Lower lobe of right lung (tissue), 2 donors: ENCODE results near the gene KHNYN. TPM values are rescaled to one million over a fixed set of nuclear protein-coding genes. Genes with fewer than 3 reads are reported as not detected.
"Not testable (repeated sequence)": the region's sequence is repeated elsewhere in the genome, so short reads cannot be mapped to it uniquely, and the experiment has no call there.

Source experiments
- ATAC-seq, 2 donors: fragments of 200-7000 bp; cut with Tn5 transposase; one replicate each; pipeline ENCODE4 v1.9.1; 2020 to 2022; ENCODE audit warnings: mild to moderate bottlenecking in 2 of 2, moderate library complexity in 2 of 2
- DNase-seq: peaks from one replicate; pipeline ENCODE4 v3.0.0-alpha.2; 2020
- H3K27ac ChIP-seq: fragments of 200-600 bp; one replicate; pipeline ENCODE4 v1.8.0; 2022
- H3K27me3 ChIP-seq: fragments of 200-600 bp; one replicate; pipeline ENCODE4 v1.8.0; 2022; ENCODE audit warnings: low read depth
- H3K36me3 ChIP-seq: fragments of 200-600 bp; one replicate; pipeline ENCODE4 v1.8.0; 2022; ENCODE audit warnings: mild to moderate bottlenecking
- H3K4me1 ChIP-seq: fragments of 200-600 bp; one replicate; pipeline ENCODE4 v1.8.0; 2022
- H3K4me3 ChIP-seq: fragments of 200-600 bp; one replicate; pipeline ENCODE4 v1.8.0; 2022; ENCODE audit warnings: mild to moderate bottlenecking
- H3K9me3 ChIP-seq: fragments of 200-600 bp; one replicate; pipeline ENCODE4 v1.8.0; 2022
- intact Hi-C: fragments of 100-400 bp; cut with DNase I; formaldehyde crosslinking; loops from one replicate; pipeline ENCODE4 v1.11.0; 2022
- total RNA-seq: library from RNA; stranded (reverse); fragmentation: NEBNext Ultra II Directional; extraction: Animal tissue kit (Norgen Biotek cat#: 25700); gene quantifications from one replicate; pipeline ENCODE4 v1.2.1, GENCODE V29; 2021
- TF ChIP-seq, protein P1 (sequence below): fragments of 200-600 bp; IDR thresholded peaks from one replicate; pipeline ENCODE4 v1.8.0; 2022; ENCODE audit warnings: antibody characterized with exemption, mild to moderate bottlenecking
- donor health status: DM: no; HTN: yes; CAD: no; lungs with severe emphysema.

KHNYN gene
- total RNA-seq, 1 donor from 2014 or later = 61.4 TPM

DNA sequence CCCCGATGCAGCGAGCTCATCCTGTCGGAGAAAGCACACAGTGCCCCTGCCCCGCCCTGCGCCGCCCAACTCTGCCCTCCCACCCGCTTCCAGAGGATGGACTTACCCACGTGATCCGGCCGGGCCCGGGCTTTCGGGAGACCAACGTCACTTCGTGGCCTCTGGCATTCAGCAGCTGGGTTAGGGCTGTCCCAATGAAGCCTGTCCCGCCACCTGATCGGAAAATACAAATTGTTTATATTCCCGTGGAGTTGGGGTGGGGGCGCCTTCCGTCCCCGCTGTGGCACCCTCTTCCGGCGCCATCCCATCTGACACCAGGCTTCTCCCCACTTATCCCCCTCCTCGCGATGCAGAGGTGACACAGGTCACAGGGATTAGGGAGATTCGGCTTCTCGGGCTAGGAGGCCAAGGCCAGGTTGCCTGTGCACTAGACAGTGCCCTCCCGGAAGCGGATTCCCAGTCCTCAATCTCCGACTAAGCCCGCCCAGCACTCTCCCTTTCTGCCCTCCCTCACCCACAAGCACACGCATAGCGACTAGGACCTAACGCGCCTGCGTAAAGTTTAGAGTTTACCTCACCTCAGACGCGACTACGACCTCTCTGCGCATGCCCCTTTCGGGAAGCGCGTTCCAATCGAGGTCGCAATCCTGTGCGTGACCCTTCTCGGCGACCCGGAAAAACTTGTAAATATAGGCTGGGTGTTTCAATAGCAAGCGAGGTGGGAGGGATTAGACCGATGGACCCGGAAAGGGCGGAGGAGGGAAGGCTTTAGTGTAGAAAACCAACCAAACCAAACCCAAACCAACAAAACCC, 12.7 kb downstream of the KHNYN start, which contains the start of gene SDR39U1:
TSS of gene SDR39U1 (minus strand) at position 537 of the 813 bp plus-strand sequence. CDS start at position 530, 7 bp downstream.
- TF ChIP-seq, protein P1, sequence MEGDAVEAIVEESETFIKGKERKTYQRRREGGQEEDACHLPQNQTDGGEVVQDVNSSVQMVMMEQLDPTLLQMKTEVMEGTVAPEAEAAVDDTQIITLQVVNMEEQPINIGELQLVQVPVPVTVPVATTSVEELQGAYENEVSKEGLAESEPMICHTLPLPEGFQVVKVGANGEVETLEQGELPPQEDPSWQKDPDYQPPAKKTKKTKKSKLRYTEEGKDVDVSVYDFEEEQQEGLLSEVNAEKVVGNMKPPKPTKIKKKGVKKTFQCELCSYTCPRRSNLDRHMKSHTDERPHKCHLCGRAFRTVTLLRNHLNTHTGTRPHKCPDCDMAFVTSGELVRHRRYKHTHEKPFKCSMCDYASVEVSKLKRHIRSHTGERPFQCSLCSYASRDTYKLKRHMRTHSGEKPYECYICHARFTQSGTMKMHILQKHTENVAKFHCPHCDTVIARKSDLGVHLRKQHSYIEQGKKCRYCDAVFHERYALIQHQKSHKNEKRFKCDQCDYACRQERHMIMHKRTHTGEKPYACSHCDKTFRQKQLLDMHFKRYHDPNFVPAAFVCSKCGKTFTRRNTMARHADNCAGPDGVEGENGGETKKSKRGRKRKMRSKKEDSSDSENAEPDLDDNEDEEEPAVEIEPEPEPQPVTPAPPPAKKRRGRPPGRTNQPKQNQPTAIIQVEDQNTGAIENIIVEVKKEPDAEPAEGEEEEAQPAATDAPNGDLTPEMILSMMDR = no peak
- DNase-seq (peak; percentile 97), ATAC-seq (peak; percentile 97 to 98)
- Histone ChIP-seq H3K4me3 (peak within 1 kb of the TSS; percentile 82), H3K4me1 (peaks cover 51% of the 10 kb centered on the region), H3K9me3 (no peaks in the 10 kb centered on the region), H3K27me3 (no peaks in the 10 kb centered on the region), H3K27ac (peak within 1 kb of the TSS; percentile 99), H3K36me3 (peaks cover 38% of the 10 kb centered on the region)
- intact Hi-C loops = no loop called here

GRCh38 chr14:24443053-24443665, 13.4 kb downstream of the KHNYN start:
- Histone ChIP-seq H3K36me3 (peaks cover 30% of the 10 kb centered on the region), H3K4me3 (peak overlapping the region; percentile 82), H3K4me1 (peaks cover 44% of the 10 kb centered on the region), H3K27me3 (no peaks in the 10 kb centered on the region), H3K9me3 (no peaks in the 10 kb centered on the region), H3K27ac (peak overlapping the region; percentile 99)
- intact Hi-C loops = no loop called here
- ATAC-seq (no peak), DNase-seq (no peak)
- TF ChIP-seq, protein P1 = no peak

DNA sequence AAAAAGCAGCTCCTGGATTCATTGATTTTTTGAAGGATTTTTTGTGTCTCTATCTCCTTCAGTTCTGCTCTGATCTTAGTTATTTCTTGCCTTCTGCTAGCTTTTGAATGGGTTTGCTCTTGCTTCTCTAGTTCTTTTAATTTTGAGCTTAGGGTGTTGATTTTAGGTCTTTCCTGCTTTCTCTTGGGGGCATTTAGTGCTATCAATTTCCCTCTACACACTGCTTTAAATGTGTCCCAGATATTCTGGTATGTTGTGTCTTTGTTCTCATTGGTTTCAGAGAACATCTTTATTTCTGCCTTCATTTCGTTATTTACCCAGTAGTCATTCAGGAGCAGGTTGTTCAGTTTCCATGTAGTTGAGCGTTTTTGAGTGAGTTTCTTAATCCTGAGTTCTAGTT, 21.1 kb downstream of the KHNYN start:
- intact Hi-C loops, H3K4me3 ChIP-seq, H3K4me1 ChIP-seq, H3K27ac ChIP-seq, H3K27me3 ChIP-seq, ATAC-seq, H3K9me3 ChIP-seq, DNase-seq, H3K36me3 ChIP-seq: not testable (repeated sequence)

- intact Hi-C loops = no loop called here
- no peak overlapping the region for H3K27ac ChIP-seq
- no peaks in the 10 kb centered on the region for H3K27me3 ChIP-seq
- H3K36me3 ChIP-seq = no peaks in the 10 kb centered on the region
- no peak overlapping the region for H3K4me3 ChIP-seq
- no peaks in the 10 kb centered on the region for H3K9me3 ChIP-seq
- DNase-seq = no peak
- no peaks in the 10 kb centered on the region for H3K4me1 ChIP-seq
- TF ChIP-seq, protein P1 = no peak
- ATAC-seq = no peak
These were observed 27.2 kb downstream of the KHNYN start for GRCh38 chr14:24456980-24457379.

DNA sequence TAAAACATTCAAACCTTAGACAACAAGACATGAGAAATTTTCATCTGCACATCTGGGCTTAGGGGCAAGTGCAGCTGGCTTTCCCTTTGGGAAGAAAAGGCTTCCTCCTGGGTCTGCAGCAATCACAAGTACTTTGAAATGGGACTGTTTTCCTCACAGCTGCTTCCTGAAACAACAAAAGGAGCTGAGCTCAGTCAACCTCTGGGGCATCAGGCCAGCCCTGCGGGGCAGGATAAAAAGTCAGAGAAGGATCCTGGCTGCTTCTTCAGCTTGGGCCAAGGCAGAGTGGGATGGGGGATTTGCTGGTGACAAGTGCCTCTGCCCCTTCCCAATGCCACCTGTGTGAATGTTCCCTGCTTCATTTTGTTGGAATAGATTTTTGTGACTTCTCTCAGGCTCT, 29.0 kb downstream of the KHNYN start:
- TF ChIP-seq, protein P1 = no peak
- DNase-seq = no peak
- H3K9me3 ChIP-seq = no peaks in the 10 kb centered on the region
- no peak overlapping the region for H3K4me3 ChIP-seq
- no peak overlapping the region for H3K27ac ChIP-seq
- no peak for ATAC-seq
- intact Hi-C loops = no loop called here
- H3K27me3 ChIP-seq = no peaks in the 10 kb centered on the region
- H3K4me1 ChIP-seq = no peaks in the 10 kb centered on the region
- H3K36me3 ChIP-seq = no peaks in the 10 kb centered on the region

GRCh38 chr14:24459331-24459730, 29.6 kb downstream of the KHNYN start:
- Histone ChIP-seq H3K27me3 (no peaks in the 10 kb centered on the region), H3K4me1 (no peaks in the 10 kb centered on the region), H3K9me3 (no peaks in the 10 kb centered on the region), H3K27ac (no peak overlapping the region), H3K4me3 (no peak overlapping the region), H3K36me3 (no peaks in the 10 kb centered on the region)
- DNase-seq (no peak), ATAC-seq (no peak)
- intact Hi-C loops = no loop called here
- TF ChIP-seq, protein P1 = no peak
